Testis (tissue), 2 donors: ENCODE results near the gene NOSIP.

Experiments used
- CTCF ChIP-seq, 3 experiments: fragments of 450-650 bp in 2 of 3; fragments of 200-600 bp in 1 of 3; sonication (generic) in 1 of 3; IDR thresholded peaks; one replicate each; pipeline ENCODE4 v1.5.1; 2016 to 2019; ENCODE audit warnings: antibody characterized with exemption in 3 of 3, mild to moderate bottlenecking in 2 of 3, moderate library complexity in 1 of 3
- POLR2A ChIP-seq: fragments of 450-650 bp; IDR thresholded peaks from one replicate; pipeline ENCODE4 v1.6.1; 2017; ENCODE audit warnings: antibody characterized with exemption, mild to moderate bottlenecking, moderate library complexity

GRCh38 chr19:49542446-49542845 is 37.9 kb downstream of the NOSIP start:
- no peak for TF ChIP-seq CTCF (IDR thresholded peaks at IDR 0.05)
- TF ChIP-seq POLR2A: no peak
